NK-92 (cell line): ENCODE data around the gene SFT2D3.

Source experiments
- DNase-seq: peaks from one replicate; lab custom pipeline; 2025; ENCODE audit not compliant: unreplicated experiment; lab: John Stamatoyannopoulos, UW

The SFT2D3 gene

DNA sequence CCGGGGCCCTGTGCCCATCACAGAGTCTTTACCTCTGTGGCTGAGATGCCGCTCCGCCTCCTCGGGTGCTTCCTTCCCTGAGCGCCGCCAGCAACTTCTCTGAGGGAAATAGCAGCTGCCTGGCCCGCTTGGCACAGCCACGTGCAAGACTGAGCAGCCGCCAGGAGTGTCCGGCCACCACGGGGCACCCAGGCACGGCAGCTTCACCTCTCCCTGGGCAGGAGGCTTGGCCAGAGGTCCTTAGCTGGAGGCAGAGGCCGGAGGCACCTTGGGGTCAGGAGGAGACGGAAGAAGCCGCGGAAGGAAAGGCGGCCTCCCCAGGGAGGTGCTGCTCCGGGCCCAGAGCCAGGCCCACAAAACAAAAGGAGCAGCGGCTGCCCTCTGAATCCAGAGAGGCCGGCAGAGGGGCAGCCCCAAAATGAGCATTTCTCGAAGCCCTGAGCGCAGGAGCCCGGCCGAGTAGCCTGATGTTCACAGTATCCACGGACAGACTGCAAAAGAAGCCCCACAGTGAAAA lies 20.0 kb upstream of the SFT2D3 start:
- DNase-seq: no peak

DNA sequence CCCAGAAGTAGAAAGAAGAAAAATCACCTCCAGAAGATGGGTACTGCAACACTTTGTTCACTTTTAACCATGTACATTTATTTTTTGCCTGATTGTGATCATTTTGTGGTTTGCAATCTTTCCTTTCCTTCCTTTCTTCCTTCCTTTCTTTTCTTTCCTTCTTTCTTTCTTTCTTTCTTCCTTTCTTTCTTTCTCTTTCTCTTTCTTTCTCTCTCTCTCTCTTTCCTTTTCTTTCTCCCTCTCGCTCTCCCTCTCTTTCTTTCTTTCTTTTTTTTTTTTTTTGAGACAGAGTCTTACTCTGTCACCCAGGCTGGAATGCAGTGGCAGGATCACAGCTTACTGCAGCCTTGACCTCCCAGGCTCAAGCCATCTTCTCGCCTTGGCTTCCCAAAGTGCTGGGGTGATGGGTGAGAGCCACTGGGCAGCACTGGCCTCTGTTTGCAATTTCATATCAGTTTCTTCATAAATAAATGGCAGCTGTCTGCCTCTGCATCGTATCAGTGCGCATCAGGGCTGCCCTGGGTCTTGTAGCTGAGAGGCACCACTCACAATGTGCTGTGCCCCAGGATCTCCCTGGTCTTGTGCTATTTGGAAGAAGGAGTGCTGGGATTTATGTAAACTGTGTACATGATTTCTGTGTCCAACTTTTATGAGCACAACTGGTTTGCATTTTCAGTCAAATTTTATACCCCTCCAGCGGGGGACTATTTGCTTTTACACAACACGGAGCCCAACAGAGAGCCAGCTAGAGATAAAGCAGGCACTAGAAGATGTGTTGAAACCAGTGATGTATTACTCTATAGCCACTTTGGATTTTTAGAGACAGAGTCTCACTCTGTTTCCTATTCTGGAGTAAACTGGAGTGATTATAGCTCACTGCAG lies 19.1 kb upstream of the SFT2D3 start:
- no peak for DNase-seq

DNA sequence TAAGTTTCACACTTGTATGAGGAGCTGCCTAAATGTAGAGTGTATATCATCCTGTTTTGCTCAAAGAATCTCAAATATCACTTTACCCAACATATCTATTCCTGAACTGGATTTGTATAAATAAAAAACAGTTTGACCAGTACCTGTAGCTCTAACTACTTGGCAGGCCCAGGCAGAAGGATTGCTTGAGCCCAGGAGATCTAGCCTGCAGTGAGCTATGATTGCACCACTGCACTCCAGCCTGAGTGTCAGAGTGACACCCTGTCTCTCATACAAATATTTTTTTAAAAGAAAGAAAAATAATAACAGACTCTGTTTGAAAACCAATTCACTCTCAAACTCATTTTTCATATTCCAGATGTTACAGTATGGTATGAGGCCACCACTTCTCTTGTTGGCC lies 18.2 kb upstream of the SFT2D3 start:
- DNase-seq: no peak

DNA sequence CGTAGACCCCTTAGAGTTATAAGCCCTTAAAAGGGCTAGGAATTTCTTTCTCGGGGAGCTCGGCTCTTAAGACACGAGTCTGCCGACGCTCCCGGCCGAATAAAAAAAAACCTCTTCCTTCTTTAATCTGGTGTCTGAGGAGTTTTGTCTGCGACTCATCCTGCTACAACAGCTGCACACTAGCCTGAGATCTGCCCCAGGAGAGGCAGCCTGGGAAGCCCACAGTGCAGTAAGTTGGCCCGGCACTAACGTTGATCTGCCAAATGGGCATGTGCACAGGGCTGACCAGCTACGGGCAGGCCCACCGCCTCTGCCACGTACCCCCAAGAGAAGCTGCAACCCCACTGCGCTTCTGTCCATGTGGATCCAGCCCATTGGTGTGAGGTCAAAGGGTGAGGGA lies 17.5 kb upstream of the SFT2D3 start:
- no peak for DNase-seq

DNA sequence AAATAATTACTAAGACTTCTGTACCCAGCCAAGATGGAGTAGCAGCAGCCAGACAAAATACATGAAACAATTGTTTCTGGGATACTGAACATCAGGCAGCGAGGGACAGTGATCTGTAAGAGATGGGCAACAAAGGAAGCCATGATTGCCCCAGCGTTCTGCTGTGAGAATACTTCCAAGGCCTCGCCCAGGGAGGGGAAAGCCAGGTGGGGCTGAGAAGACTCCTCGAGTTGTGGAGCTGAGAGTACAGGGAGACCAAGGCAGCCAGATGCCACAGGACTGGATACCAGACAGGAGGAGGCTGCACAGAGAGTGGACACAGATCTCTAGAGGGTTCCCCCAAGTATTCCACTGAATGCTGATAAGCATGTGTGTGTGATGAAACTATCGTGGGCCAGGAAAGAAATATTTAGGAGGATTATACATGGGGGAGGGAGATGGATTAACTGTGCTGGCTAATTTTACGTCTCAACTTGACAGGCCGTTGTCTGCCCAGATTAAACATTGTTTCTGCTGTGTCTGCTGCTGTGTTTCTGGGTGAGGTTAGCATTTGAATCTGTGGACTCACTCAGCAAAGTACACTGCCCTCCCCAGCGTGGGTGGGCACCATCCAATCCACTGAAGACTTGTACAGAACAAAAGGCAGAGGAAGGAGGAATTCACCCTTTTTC lies 15.8 kb upstream of the SFT2D3 start:
- DNase-seq: no peak

DNA sequence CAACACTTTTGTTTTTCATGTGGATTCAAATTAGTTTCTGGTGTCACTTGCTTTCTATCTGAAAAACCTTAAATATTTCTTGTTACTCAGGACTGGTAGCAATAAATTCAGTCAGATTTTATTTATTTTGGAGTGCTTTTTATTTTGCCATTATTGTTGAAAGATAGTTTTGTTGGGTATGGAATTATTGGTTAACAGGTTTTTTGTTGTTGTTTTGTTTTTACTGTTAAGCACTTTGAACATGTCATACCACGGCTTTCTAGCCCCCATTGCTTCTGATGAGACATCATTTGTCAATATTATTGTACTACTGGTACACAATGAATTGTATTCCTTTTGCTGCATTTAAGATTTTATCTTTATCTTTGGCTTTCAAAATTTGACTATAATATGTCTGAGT lies 12.9 kb upstream of the SFT2D3 start:
- DNase-seq: no peak

DNA sequence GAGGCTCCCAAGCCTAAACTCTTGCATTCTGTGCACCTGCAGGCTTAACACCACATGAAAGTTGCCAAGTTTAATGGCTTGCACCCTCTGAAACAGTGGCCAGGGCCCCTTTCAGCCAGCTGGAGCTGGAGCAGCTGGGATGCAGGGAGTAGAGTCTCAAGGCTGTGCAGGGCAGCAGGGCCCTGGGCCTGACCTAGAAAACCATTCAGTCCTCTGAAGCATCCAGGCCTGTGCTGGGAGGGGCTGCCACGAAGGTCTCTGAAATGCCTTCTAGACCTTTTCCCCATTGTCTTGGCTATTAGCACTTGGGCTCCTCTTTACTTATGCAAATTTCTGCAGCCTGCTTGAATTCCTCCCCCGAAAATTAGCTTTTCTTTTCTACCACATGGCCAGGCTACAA lies 10.6 kb upstream of the SFT2D3 start:
- no peak for DNase-seq

DNA sequence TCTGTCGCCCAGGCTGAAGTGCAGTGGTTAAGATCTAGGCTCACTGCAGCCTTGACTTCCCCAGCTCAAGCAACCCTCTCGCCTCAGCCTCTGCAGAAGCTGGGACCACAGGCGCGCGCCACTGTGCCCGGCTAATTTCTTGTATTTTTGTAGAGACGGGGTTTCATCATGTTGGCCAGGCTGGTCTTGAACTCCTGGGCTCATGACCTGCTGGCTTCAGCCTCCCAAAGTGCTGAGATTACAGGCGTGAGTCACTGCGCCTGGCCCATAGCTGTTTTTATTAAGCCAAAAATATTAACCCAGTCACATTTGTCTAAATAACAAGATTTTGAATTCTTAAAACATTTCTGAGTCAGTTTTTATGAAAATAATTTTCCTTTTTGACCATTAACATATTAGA lies 6.3 kb upstream of the SFT2D3 start:
- no peak for DNase-seq

DNA sequence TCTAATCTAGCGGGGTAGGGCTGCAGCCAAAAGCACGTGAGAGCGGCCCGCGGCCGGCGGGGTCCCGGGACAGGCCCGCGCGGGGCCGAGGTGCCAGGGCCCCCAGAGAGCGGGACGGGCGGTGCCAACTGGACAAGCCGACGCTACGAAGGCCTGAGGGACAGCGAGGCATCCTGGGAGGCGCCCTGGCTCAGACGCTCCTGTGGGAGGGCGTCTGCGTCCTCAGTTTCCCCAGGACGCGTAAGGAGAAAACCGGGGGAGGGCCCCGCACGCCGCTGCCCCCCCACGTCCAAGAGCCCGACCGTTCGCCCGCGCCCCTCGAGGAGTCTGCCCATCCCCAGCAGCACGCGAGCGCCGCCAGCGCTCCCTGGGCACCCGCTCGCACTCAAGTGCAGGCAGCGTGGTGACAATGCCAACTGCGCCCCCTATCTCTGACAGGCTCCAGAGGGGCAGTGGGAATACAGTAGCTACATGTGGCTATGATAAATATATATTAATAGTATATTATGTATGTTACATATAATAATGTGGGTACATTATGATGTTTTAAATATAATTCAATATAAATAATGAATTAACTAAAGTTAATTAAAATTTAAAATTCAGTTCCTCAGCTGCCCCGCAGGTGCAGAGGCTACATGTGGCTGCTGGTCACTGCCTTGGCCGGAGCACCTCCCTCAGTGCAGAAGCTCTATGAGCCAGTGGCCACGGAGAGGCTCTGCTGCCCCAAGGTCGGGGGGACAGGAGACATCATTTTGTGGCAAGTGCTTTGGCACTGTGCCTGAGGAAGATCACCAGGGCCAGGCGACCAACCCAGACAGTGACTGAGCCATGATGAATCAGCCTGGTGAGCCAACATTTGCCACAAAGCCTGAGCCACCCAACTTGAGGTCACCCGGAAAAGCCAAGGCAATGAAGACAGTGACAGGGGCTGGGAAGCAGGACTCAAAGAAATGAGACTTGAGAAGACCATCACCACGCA lies 5.5 kb upstream of the SFT2D3 start:
- DNase-seq: no peak

DNA sequence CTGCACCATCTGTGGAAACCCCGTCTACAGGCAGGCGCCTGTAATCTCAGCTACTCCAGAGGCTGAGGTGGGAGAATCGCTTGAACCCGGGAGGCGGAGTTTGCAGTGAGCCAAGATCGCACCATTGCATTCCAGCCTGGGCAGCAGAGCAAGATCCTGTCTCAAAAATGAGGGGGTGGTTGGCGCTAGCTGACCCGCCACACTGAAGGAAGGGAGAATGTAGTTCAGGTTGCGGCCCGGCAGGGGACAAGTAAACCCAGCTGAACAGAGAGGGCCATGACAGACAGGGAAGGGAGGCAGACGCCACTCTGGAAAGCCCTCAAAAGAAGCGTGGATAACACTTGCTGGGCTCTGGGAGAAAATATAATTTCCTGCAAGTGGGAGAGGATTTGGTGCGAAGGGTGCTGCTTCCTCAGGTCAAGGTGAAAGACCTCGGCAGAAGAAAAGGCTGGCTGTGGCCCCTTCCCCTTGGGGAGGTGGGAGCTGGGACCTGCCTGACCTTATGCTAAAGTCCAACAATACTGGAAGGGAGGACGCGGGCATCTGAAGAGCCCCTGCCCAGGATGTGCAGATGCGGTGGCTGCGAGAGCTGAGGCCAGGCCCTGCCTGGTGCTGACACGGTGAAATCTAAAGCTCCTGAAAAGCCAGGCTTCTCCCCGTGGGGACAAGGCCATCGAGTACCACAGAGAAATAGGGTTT lies 3.7 kb upstream of the SFT2D3 start:
- no peak for DNase-seq

DNA sequence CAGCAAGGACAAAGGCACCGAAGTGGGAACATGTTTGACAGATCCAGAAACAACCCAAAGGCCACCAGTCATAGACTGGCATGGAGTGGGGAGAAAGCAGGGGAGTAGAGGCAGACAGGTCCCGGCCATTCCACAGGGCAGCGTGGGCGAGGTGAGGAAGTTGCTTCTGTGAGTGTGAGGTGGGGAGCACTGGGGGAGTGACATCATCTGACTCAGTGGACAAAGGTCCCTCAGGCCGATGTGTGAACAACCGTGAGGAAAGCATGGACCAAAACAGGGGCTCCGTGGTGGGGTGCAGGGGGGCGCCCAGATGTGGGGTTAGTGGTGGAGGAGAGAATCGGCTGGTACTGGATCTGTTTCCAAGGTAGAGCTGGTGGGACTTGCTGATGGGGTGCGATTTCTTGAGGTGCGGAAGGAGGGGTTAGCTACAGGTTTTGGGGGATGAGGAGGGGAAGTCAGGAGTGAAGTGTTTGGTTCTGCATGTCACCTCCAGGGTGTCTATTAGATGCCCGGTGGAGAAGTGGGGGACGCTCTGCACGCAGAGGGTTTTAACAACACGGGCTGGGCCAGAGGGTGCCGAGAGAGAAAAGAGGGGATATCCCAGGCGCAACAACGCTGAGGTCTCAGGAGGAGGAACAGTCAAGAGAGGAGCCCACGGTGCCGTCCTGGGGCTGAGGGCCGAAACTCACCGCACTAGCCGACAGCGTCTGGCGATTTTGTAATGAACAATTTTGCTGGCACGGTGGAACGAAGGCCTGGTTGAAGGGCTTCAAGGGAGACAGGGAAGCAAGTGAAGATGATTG lies 2.5 kb upstream of the SFT2D3 start:
- no peak for DNase-seq

DNA sequence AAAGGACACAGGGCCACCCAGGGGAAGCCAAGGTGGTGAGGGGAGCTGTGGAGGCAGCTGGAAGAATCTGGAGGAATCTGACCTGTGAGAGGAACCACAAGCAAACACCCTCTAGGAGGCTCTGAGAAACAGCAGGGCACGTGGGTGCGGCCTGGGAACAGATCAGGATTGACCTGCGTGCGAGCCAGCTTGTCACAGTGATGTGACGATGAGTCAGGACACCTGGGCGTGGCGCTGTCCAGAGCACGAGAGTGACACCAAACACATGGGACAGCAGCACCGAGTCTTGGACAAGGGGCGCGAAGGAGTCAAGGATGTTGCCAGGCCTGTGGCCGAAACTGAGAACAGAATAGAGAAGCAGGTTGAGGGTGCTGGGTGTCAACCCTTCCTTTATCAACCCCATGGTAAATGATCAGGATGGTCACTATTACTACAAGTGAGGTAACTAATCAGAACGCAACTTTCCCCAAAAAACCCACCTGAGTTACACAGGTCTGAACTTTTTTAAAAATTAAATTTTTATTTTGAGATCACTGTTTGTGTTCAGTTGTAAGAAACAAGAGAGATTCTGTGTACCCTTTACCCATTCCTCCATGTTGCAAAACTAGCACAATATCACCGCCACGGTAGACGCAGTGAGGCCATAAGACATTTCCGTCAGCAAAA lies 637 bp upstream of the SFT2D3 start:
- no peak for DNase-seq

DNA sequence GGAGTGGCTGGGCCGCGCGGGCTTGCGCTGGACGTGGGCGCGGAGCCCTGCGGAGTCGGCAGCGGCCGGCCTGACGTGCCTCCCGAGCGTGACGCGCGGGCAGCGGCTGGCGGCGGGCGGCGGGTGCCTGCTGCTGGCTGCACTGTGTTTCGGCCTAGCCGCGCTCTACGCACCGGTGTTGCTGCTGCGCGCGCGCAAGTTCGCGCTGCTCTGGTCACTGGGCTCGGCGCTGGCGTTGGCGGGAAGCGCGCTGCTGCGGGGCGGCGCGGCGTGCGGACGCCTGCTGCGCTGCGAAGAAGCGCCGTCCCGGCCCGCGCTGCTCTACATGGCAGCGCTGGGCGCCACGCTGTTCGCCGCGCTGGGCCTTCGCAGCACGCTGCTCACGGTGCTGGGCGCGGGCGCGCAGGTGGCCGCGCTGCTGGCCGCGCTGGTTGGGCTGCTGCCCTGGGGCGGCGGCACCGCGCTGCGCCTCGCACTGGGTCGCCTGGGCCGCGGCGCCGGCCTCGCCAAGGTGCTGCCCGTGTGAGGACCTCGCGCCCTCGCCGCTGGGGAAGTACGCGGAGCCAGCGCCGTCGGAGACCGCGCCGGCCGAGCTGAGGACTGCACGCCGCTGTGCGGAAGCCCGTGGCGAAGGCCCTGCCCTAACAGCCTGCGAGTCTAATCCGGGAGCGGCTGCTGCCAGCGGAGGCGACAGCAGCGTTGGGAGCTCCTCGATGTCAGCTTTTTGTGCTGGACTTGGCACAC lies 526 bp downstream of the SFT2D3 start:
- DNase-seq: no peak

DNA sequence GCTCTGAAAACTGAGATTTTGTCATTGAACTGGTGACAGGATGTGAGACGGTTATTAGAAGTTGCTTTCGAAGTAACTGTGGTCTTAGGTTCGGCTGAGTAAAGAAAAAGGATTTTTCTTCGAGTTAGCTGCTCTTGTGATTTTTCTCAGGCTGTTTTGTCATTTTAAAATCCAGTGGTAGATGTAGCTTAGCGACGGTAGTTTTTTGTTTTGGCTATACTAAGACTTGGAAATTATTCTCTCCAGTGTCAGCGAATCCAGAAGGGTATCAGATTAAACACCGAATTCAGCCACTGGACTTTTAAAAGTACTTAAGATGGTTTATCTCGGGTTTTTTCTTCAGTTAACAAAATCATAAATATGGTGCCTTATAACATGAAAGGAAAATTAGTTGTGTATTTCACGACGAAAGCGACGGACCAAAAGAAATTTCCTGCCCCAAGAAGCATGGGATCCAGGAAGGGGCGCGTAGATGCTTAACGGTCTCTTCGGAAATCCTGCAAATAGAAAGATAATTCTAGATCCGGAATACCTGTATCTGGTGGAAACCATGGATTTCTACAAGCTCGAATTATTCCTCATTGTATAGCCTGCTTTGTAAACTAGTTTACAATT lies 1.2 kb downstream of the SFT2D3 start:
- no peak for DNase-seq

DNA sequence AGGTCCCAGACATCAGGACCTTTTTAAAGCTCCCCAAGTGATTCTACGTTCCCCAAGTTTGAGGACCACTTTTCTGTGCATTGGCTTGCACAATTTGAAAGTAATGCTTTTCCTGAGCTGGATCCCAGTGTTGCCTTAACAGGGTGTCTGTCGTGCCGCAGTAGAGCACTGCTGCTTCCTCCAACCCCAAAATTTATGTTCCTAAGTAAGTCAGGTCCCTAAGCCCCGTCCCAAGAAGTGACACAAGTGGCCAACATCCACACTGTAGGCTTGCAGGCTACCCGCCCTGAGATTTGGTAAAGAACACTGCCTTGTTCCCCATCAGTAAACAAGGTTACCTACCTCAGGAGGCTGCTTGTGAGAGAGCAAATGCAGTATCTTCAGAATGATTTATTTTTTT lies 2.0 kb downstream of the SFT2D3 start:
- no peak for DNase-seq

DNA sequence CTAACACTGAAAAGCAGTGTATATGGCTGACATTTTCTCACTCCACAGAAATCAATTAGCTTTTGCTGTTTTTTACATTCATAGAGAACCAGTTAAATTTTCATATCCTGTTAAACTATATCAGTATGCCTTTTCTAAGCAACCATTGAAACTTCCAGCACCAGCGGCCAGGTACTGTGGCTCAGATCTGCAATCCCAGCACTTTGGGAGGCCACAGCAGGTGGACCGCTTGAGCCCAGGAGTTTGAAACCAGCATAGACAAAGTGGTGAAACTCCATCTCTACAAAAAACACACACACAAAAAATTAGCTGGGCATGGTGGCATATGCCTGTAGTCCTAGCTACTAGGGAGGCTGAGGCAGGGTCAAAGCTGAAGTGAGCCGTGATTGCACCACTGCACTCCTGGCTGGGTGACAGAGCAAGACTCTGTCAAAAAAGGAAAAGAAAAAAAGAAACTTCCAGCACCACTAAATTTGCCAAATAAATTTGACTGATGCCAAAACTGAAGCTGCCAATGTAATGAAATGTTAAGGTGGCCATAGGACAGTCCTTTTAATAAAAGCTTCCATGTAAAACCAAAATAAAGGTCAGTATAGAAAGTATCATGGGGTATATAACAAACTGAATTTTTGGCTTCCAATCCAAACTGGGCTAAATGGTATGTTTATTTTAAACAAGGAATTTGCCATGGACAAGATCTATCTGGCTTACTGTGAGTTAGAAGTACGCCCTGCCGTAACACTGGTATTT lies 3.5 kb downstream of the SFT2D3 start:
- no peak for DNase-seq

DNA sequence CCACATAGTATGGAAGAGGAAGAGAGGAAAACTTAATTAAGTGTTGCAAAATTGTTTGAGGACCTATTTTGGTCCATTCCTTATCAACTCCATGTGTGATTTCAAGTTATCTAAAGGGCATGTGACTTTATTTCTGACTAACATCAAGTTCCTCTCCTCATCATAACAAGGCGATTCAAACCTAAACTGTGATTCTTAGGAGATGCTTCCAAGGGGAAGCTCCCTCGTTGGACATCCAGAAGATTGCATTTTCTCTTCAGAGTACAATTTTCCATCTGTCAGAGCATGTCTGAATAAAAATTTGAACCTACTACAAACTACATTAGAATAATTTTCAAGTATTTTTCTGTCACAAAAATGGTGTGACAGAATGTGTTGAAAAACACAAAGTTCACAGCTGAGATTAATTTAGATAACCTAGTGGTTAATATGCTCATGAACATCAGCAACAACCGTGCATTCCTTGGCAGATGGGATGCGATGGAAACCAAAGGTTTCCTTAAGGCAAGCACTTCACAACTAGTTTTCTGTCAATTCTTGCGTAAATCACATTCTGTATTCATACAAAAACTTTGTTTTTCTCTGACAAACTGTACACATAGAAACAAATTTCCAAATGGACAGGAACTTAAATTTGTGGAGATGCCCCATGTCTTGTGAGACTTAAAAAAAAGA lies 4.2 kb downstream of the SFT2D3 start:
- DNase-seq: no peak
